KMS-11 (cell line): Measurements from ENCODE around the gene MAN2B1.

Experiments
- H2AFZ ChIP-seq: fragments of 200-600 bp; sonication (generic); 2 replicates; pipeline ENCODE4 v1.6.1; 2016; ENCODE audit warnings: antibody characterized with exemption, mixed run types, low read depth
- H3K27ac ChIP-seq: fragments of 200-600 bp; sonication (generic); 2 replicates; pipeline ENCODE4 v1.6.1; 2016; ENCODE audit warnings: mild to moderate bottlenecking, mixed run types
- H3K27me3 ChIP-seq: fragments of 200-600 bp; sonication (generic); 2 replicates; pipeline ENCODE4 v1.6.1; 2017; ENCODE audit warnings: mild to moderate bottlenecking, low read depth, mixed run types, moderate library complexity; ENCODE audit not compliant: insufficient read depth
- H3K36me3 ChIP-seq: fragments of 200-600 bp; sonication (generic); 2 replicates; pipeline ENCODE4 v1.6.1; 2017; ENCODE audit warnings: mild to moderate bottlenecking, mixed run types; ENCODE audit not compliant: insufficient read depth
- H3K4me1 ChIP-seq: fragments of 200-600 bp; sonication (generic); 2 replicates; pipeline ENCODE4 v1.6.1; 2016; ENCODE audit warnings: mild to moderate bottlenecking, low read depth, mixed run types; ENCODE audit not compliant: poor library complexity, severe bottlenecking
- H3K4me2 ChIP-seq: fragments of 200-600 bp; sonication (generic); 2 replicates; pipeline ENCODE4 v1.7.0; 2016; ENCODE audit warnings: mild to moderate bottlenecking, mixed run types
- H3K4me3 ChIP-seq: fragments of 200-600 bp; sonication (generic); IDR thresholded peaks from 2 replicates; pipeline ENCODE4 v1.6.1; 2017; ENCODE audit warnings: low read depth, low read length, mixed read lengths; ENCODE audit not compliant: insufficient read depth
- H3K79me2 ChIP-seq: fragments of 200-600 bp; sonication (generic); 2 replicates; pipeline ENCODE4 v1.6.1; 2016; ENCODE audit warnings: low read depth, mixed run types; ENCODE audit not compliant: insufficient read depth
- H3K9ac ChIP-seq: fragments of 200-600 bp; sonication (generic); 2 replicates; pipeline ENCODE4 v1.6.1; 2016; ENCODE audit warnings: mild to moderate bottlenecking, mixed run types
- H4K20me1 ChIP-seq: fragments of 200-600 bp; sonication (generic); 2 replicates; pipeline ENCODE4 v1.6.1; 2016; ENCODE audit warnings: mild to moderate bottlenecking, mixed run types; ENCODE audit not compliant: insufficient read depth
- CTCF ChIP-seq: fragments of 200-600 bp; sonication (generic); conservative IDR thresholded peaks from 2 replicates; pipeline ENCODE4 v1.6.1; 2017; ENCODE audit warnings: low read depth, mild to moderate bottlenecking, antibody characterized with exemption, low read length, moderate library complexity, mixed read lengths

The MAN2B1 gene

GRCh38 chr19:12694641-12695040 is 28.1 kb upstream of the MAN2B1 start:
- Histone ChIP-seq H3K9ac (no peak overlapping the region), H3K79me2 (no peaks in the 10 kb centered on the region), H3K4me2 (no peak overlapping the region), H3K36me3 (no peaks in the 10 kb centered on the region), H3K4me3 (no peak overlapping the region), H4K20me1 (no peaks in the 10 kb centered on the region), H3K4me1 (peaks cover 33% of the 10 kb centered on the region), H3K27me3 (no peaks in the 10 kb centered on the region), H2AFZ (no peak overlapping the region), H3K27ac (no peak overlapping the region)
- TF ChIP-seq CTCF: no peak

DNA sequence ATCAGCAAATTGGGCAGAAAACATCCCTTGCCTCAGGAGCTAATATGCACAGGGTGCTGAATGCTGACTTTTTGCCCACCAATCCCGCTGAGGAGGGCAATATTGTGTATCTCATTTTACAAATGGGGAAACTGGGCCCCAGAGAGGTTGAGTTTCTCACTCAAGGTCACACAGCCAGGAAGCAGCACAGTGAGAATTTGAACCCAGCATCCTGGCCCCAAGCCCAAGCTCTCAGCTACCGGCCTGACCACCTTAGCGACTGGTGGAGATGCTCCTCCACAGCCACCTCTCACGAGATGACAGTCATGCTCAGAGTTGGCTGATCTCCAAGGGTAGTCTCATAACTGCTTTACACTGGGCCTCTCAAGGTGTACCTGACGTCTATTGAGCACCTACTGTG is 26.4 kb upstream of the MAN2B1 start:
- no peaks in the 10 kb centered on the region for H3K27me3 ChIP-seq
- peaks cover 22% of the 10 kb centered on the region for H3K4me1 ChIP-seq
- no peak overlapping the region for H3K27ac ChIP-seq
- H3K4me2 ChIP-seq: no peak overlapping the region
- no peak overlapping the region for H3K4me3 ChIP-seq
- H3K9ac ChIP-seq: no peak overlapping the region
- no peak for TF ChIP-seq CTCF
- no peaks in the 10 kb centered on the region for H3K36me3 ChIP-seq
- H3K79me2 ChIP-seq: no peaks in the 10 kb centered on the region
- no peak overlapping the region for H2AFZ ChIP-seq
- H4K20me1 ChIP-seq: no peaks in the 10 kb centered on the region

GRCh38 chr19:12689581-12690216 is 23.2 kb upstream of the MAN2B1 start:
- H3K4me1 ChIP-seq: peaks cover under 1% of the 10 kb centered on the region
- no peak overlapping the region for H3K9ac ChIP-seq
- no peak for TF ChIP-seq CTCF
- no peak overlapping the region for H3K4me3 ChIP-seq
- no peak overlapping the region for H3K27ac ChIP-seq
- no peak overlapping the region for H2AFZ ChIP-seq
- H3K79me2 ChIP-seq: no peaks in the 10 kb centered on the region
- no peaks in the 10 kb centered on the region for H4K20me1 ChIP-seq
- H3K36me3 ChIP-seq: no peaks in the 10 kb centered on the region
- no peaks in the 10 kb centered on the region for H3K27me3 ChIP-seq
- no peak overlapping the region for H3K4me2 ChIP-seq

GRCh38 chr19:12689012-12689411 is 22.5 kb upstream of the MAN2B1 start:
- H3K27me3 ChIP-seq: no peaks in the 10 kb centered on the region
- H3K79me2 ChIP-seq: no peaks in the 10 kb centered on the region
- H3K9ac ChIP-seq: no peak overlapping the region
- H3K4me1 ChIP-seq: no peaks in the 10 kb centered on the region
- H3K4me2 ChIP-seq: no peak overlapping the region
- no peak for TF ChIP-seq CTCF
- H3K36me3 ChIP-seq: no peaks in the 10 kb centered on the region
- no peak overlapping the region for H3K4me3 ChIP-seq
- H2AFZ ChIP-seq: no peak overlapping the region
- H3K27ac ChIP-seq: no peak overlapping the region
- H4K20me1 ChIP-seq: no peaks in the 10 kb centered on the region
